GM19438 (cell line): ENCODE measurements around the gene ZDHHC11B.
A peak's percentile ranks its signal among the peaks of the same experiment; 100 is the strongest.

Experiments
- ATAC-seq: cut with Tn5 transposase; IDR thresholded peaks from one replicate; pipeline ENCODE4 v1.9.1; 2021; ENCODE audit warnings: low read depth; ENCODE audit not compliant: unreplicated experiment

ZDHHC11B gene

DNA sequence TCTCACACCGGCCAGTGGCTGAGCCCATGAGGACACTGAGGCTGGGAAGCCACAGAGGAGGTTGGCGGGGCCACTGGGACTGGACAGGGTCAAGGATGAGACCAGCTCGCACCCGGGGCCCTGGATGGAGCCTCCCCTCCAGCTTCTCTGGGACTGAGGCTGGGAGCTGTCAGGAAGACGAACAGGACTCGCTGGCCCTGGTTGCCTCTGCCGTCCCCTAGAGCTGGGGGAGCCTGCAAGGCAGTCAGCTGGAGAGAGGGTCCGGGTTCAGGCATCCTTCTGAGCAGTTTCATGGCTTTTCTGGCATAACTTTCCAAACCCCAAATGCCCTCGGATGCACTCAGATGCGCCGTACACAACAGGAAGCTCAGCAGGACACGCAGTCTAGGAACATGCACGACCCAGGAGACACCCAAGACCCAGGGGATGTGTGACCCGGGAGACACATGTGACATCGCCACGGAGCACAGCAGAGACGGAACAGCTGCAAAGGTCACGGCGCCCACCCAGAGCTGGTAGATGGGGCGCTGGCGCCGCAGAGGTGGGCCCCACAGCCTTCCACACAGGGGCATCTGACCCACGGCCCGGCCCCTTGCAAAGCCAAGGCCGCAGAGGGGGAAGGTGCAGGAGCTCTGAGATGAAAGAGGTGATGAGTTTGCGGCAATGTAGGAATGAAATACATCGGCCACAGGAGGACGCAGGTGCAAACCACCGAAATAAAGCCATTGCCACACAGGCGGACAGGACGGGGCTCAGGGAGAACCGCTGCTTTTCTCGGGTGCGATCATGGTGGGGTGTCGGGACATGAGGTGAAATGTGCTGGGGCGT, 108.4 kb downstream of the ZDHHC11B start:
- no peak for ATAC-seq

DNA sequence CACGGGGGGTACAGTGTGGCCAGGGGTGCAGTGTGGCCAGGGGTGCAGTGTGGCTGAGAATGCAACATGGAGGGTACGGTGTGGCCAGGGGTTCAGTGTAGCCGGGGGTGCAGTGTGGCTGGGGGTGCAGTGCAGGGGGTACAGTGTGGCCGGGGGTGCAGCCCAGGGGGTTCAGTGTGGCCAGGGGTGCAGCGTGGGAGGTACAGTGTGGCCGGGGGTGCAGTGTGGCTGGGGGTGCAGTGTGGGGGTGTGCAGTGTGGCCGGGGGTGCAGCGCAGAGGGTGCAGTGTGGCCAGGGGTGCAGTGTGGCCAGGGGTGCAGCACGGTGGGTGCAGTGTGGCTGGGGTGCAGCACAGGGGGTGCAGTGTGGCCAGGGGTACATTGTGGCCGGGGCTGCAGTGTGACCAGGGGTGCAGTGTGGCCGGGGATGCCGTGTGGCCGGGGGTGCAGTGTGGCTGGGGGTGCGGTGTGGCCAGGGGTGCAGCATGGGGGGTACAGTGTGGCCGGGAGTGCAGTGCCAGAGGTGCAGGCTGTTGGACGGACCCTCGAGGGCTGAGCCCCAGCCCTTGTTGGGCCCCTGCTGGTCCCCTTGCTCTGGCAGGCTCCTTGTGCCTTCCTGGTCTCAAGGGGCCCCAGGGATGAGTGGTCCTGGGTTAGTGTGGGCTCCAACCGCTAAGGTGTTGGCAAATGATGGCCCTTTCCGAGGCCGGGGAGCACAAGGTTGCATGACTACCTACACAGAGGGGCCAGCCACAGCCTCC, 109.2 kb downstream of the ZDHHC11B start:
- no peak for ATAC-seq

DNA sequence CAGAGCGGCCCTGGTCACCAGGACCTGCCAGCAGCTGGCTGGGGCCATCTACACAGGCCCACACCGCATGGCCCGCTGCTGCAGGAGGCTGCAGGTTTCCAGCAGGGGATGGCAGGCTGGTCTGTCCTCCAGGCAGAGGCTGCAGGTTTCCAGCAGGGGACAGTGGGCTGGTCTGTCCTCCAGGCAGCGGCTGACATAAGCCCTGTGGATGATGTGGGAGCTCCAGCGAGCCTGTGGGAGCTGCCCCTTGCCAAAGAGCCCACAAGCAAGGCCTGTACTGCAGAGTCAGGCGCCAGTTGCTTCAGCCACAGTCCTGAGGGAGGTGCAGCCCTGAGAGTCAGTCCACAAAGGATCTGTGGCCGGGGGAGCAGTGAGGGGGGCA, 109.9 kb downstream of the ZDHHC11B start:
- no peak for ATAC-seq

DNA sequence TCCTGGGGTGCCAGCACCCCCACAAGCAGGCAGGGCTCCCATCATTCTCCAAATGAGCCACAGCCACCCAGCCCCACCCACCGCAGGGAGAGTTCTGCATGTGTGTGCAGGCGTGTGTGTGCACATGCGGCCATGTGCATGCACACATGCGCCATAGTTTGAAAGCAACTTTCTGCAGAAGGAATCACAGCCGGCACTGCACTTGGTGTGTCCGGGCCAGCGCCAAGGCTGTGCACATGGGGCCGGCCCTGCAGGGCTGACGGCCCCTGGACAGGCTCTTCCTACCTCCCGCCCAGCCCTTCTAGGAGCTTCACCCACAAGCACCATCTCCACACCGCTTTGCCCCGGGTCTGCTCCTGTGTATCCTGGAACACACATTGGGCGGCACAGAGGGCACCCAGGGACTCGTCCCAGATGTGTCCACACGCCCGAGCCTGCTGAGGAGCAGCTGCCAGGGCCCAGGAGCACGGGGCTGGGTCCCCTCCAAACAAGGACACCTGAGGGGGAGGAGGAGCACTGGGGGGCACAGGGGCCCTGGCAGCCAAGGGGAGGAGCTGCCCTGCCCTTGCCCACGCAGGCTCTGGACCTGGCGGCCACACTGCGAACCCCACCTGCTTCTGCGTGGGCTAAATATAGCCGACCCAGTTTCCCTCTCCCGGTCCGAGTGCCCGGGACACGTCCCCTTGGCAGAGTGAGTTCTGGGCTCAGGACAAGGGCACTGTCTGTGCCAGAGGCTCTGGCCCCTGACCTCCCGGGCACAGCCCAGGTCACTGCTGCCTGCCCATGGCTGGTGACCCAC, 110.5 kb downstream of the ZDHHC11B start:
- ATAC-seq = no peak

DNA sequence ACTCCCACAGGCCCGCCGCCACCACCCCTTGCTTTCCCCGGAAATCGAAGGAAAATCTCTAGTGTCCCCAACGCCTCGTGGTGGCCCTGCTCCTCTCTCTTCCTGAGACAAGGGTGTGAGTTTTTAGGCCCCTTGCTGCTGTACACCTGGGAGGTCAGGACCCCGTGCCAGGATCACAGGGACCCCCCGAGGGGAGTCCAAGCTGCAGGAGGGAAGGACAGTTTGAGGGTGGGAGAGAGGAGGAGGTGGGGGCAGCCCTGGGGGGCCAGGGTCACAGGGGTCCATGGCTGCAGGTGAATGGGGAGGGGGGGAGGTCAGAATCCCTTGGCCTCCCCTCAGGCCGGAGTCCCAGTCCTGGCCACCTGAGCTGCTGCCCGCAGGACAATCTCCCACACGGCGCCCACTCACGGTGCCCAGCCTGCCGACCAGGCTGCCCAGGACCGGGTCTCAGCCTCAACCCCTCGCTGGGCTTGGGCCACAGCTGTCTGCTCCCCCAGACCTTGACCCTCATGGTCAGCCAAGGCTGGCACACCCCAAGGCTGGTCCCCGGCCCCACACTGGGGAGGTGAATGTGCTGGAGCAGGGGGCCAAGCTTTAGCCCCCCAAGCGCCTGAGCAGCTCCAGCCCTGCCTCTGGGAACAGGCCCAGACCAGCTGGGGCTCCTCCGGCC, 111.2 kb downstream of the ZDHHC11B start:
- ATAC-seq = no peak

DNA sequence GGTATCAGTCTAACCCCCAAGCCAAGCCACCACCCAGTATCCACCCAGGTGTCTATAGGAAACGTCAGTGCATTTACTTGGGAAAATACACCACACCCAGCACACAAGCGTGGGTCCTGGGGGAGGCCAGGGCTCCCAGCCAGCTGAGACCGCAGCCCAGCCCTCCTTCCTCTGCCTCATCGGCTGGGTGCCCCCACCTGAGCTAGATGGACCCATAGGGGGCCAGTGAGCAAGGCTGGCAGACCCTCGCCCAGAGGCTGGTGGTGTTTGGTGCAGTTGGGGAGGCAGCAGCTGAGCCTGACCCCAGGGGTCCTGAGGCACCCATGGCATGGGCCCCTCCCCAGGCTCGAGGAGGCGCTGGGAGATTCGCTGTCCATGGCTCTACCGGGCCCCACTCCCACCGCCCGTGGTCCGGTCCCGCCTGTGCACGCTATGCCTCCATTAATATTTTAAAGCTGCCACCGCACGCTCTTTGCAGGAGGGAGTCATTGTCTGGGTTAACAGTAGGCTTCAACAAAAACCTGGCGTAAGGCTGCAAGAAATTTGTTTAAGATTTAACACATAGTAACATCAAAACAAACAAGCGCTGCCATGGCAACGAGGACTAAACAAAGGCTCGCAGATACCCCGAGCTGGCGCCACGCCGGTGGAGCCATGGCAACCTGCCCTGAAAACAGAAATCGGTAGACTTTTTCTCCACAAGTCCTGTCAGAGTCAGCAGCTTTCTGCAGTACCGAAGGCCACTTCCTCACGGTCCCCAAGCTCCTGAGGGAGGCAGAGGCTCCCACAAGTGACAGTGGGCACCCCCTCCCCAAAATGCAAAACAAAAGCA, 112.0 kb downstream of the ZDHHC11B start:
- no peak for ATAC-seq

DNA sequence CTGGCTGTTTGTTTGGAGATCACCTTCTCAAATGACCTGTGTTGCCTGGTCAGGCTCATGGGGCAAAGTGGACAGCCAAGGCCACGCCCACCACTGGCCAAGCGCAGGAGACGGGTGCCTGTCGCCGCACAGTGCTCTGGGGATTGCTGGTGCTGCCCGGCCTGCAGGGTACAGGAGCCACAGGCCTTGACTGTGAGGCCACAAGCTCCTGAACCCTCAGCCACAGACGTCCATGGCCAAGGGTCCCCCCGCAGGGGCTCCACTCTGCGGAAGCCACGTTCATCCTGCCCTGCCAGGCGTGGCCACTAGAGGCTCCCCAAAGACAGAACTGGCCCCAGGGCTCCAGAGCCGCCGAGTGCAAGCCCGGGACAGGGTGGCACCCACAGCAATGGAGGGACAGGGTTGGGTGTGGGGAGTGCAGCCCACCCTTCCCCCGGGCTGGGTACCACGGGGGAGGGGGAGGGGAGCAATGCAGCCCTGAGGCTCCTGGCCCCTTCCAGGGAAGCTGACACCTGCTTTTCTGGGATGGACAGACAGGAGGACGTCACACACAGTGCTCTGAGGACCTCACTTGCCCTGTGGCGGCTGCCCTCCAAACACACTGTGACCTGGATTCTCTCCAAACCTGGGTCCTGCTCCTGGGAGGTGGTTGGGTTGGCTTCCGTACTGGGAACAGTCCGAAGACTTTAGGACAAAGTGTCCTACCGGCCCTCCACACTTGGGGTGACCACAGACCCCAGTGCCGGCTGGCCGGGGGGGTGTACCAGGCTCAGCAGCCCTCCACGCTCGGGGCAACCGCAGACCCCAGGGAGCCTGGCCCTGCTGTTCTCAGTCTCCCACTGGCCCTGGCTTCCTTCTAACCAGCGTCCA, 112.8 kb downstream of the ZDHHC11B start:
- ATAC-seq = peak; percentile 55

DNA sequence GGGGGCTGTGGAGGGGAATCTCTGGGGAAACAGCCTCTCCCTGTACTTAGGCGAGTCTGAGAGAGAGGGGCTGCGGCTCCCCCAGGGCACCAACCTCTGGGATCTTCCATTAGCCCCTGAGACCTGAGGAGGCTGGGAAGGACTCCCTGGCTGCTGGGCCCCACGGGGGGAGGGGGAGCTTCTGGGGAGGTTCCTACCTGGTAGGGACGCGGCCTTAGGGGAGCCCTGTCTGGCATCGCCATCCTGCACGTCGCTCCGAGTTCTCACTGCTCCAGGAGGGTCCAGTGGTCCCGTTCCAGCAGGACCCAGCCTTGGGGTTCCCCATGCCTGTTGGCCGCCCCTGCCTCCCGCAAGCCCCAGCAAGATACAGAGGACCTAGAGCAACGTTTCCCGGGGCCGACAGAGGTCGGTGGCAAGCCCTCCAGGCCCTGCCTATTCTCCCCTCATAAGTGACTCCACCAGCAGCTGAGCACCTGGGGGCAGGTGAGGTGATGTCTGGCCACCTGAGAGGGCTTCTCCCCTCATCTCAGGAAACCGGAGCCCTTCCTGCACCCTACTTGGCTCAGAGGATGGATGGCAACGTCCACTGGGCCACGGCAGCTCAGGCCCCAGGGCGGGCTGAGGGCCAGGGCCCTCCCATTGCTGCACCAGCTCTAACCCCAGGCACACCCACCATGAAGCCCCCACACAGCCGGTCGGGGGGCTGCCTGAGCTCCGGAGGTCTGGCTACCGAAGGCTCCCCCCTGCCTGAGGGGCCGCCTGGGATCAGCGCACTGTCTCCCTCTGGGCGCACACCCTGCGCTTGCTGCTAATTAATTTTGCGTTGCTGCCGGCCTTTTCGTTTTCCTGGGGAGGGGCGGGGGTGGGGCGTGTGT, 113.9 kb downstream of the ZDHHC11B start:
- ATAC-seq = no peak

DNA sequence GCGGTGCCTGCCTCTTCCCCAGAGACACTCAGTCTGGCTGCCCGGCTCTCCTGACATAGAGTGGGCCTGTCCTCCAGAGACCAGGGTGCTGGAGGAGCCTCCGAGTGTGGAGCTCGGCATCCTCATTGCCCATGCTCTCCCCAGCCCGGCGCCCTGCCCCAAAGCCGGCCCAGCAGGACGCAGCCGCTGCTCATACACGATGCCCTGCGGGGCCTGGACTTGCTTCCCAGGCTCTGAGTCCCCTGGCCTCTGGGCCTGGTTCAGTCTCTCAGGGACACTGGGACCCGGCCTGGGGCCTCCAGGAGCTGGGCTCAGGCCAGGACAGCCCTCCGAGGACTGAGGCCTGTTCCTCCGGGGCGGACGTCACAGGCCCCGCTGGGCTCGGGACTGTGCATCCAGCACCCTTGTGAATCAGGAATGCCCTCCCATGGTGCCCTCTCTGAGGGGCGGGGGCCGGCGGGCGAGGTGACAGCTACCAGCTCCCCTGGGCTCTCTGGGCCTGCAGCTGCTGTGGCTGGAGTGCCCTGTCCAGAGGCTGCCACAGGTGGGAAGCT, 114.6 kb downstream of the ZDHHC11B start:
- no peak for ATAC-seq

DNA sequence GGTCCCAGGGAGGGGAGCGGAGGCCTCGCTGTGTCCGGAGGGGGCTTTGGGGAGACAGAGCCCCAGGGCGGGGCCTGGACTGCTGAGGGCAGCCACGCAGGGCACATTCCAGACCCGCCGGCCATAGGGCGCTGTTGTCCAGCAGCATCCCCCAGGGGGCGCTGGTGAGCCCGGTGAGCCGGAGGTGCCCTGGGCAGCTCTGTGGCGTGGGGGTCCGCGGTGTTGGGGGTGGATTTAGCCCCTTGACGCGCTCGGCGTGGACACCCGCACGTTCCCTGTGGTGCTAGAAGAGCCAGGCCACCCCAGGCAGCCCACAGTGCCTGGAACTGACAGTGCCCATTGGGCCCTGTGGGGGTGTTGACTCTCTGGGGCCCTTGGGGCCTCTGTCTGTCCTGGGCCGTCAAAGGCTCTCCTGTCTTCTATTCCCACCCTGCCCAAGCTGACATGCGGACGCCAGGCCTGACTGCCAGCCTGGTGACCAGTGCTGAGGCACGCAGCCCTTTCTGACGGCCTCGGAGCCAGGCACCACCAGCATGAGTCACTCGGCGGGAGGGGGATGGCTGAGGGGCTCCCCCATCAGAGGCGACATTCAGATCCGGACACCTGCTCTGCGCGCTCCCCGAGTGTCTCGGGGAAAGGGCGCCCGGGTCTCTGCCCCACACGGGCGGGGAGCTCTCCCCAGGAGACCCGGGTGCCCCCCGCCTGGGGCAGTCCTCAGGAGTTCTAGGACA, 115.3 kb downstream of the ZDHHC11B start:
- ATAC-seq = no peak

DNA sequence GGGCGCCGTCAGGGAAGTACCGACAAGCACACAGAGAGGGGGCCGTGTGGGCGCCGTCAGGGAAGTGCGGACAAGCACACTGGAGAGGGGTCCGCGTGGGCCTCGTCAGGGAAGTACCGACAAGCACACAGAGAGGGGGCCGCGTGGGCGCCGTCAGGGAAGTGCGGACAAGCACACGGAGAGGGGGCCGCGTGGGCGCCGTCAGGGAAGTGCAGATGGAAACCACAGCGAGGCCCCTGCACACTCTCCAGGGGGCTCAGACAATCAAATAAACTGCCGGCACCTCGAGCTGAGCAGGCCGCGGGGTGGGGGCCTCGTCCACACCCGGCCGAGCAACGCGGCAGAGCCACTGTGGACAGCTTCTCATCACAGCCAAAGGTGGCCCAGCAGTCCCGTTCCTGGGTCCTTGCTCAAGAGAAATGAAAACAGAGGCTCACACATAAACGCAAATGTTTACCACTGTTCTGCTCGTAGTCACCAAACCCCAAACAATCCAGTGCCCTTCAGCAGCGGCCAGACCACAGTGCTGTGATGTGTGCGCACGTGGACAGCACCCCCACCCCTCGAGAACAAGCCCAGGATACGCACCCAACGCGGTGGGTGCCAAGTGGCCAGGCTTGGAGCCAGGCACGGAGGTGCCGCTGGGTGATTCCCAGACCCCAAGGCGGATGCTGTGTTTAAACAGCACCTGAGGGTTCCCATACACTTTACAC, 116.1 kb downstream of the ZDHHC11B start:
- ATAC-seq = no peak

DNA sequence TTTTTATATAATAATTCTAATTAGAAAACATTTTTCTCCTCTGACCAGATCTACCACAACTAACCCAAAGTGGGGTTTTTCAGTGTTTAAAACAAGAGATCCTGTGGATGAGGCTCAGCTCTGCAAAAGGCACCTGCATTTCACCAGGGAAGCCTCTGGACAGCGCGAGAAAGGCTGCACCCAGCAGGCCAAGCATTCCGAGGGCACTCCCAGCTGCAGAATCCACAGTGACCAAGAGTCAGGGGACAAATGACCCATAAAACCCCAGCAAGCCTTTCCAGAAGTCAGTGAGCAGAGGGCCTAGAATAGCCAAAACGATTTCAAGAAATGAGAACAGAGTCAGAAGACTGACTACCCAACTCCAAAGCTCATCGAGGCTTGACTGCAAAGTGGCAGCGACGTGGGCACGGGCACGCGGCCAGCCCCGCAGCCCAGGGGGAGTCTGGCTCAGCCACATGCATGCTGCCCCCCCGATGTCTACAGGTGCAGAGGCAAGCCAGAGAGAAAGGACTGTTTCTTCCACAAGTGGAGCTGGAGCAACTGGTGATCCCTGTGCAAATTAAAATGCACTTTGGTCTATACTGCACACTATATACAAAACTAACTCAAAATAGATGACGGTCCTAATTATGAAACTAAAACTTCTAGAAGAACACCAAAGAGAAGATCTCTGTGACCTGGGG, 117.6 kb downstream of the ZDHHC11B start:
- no peak for ATAC-seq

DNA sequence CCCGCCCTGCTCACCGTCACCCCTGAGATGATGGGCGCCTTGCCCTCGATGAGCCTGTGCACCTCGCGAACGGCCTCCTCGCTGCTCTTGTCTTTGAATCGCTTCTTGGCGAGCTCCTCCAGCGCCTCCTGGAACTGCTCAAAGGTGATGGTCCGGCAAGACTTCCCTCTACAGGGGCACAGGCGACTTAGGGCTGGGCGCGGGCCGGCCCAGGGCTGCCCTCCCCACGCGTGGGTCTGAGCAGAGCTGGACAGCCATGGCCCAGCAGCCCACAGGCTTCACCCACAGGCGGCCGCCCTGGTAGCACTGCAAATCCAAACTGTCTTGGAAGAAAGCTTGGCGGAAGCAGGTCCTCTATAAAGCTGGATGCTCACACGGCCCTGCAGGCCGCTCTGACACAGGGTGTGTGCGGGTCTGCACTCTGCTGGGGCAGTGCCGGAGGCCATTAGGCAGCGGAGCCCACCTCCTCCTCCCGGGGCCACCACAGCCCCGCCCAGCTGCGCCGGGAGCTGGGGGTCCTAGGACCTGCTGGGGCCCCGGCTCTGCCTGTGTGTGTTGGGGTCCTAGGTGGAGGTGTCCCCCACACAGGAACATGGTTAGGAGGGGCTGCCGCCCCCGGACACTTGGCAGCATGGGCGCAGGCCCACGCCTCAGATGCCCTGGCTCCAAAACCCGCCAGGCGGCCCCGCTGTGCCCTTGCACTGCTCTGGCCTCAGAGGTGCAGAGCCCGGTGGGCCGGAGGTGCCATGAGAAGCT, 118.4 kb downstream of the ZDHHC11B start:
- no peak for ATAC-seq

DNA sequence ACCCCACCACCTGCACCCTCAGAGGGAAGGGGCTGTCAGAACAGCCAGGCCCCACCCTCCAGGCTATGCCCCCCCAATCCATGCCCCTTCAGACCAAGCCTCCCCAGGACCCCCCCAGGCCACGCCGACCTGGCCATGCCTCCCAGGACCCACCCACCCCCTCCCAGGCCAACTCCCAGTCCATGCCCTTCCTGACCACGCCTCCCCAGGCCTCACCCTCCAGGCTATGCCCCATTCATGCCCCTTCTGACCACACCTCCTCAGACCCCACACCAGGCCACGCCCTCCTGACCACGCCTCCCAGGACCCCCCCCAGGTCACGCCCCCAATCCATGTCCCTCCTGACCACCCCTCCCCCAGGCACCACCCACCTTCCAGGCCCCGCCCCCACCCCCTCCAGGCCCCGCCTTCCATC, 119.0 kb downstream of the ZDHHC11B start:
- no peak for ATAC-seq

DNA sequence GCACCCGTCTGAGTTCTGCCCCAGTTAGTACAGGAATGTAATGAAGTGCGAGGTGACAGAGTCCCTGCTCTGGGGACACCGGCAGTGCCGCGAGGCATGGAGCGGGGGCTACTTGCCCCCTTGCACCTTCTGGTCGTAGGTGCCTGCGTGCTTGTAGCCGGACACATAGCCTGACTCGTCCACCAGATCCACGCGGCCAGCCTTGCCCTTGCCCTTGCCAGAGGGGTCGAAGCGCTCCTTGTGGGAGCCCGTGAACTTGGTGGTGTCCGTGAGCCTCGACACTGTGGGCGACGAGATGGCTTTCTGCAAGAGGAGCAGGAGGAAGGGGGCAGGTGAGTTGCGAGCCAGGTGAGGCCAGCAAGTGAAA, 119.6 kb downstream of the ZDHHC11B start:
- no peak for ATAC-seq
